GM19468 (cell line): Measurements from ENCODE around the gene SIRT7.
"Not testable (repeated sequence)": the region's sequence is repeated elsewhere in the genome, so short reads cannot be mapped to it uniquely, and the experiment has no call there.

Experiments used
- ATAC-seq: cut with Tn5 transposase; IDR thresholded peaks from one replicate; pipeline ENCODE4 v1.9.1; 2021; ENCODE audit warnings: mild to moderate bottlenecking, moderate library complexity, moderate number of reproducible peaks; ENCODE audit not compliant: unreplicated experiment; ENCODE audit errors: extremely low read depth

The SIRT7 gene

DNA sequence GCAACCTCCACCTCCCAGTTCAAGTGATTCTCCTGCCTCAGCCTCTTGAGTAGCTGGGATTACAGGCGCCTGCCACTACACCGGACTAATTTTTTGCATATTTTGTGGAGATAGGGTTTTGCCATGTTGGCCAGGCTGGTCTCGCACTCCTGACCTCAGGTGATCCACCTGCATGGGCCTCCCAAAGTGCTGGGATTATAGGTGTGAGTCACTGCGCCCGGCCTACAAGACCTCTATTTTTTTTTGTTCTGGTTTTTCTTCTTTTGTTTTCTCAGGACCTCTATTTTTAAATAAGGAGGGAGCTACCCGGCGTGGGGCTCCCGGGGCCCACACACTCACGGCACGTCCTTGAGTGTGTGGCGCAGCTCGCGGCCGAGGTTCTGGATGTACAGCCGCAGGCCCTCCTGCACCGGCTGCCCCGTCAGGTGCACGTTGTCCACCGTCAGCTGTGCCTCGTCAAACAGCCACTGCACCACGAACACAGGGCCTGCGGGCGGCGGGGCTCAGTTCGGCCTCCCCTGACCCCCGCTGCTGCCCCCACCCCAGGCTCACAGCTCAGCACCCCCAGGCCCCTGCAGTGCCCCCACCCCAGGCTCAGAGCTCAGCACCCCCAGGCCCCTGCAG, 37.2 kb upstream of the SIRT7 start:
- no peak for ATAC-seq

GRCh38 chr17:81954131-81955057, 36.4 kb upstream of the SIRT7 start:
- no peak for ATAC-seq

DNA sequence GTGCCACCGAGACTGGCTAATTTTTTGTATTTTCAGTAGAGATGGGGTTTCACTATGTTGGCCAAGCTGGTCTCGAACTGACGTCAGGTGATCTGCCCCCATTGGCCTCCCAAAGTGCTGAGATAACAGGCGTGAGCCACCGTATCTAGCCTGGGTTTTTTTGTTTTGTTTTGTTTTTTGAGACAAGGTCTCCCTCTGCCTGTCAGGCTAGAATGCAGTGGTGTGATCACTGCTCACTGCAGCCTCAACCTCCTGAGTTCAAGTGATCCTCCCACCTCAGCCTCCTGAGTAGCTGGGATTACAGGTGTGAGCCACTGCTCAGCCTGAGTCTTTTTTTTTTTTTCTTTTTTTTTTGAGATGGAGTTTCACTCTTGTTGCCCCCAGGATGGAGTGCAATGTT, 35.5 kb upstream of the SIRT7 start:
- ATAC-seq = not testable (repeated sequence)

GRCh38 chr17:81952792-81953228, 34.8 kb upstream of the SIRT7 start:
- no peak for ATAC-seq

GRCh38 chr17:81951785-81952684, 34.1 kb upstream of the SIRT7 start:
- no peak for ATAC-seq

- no peak for ATAC-seq
Observed at GRCh38 chr17:81950501-81950900, 32.5 kb upstream of the SIRT7 start.

DNA sequence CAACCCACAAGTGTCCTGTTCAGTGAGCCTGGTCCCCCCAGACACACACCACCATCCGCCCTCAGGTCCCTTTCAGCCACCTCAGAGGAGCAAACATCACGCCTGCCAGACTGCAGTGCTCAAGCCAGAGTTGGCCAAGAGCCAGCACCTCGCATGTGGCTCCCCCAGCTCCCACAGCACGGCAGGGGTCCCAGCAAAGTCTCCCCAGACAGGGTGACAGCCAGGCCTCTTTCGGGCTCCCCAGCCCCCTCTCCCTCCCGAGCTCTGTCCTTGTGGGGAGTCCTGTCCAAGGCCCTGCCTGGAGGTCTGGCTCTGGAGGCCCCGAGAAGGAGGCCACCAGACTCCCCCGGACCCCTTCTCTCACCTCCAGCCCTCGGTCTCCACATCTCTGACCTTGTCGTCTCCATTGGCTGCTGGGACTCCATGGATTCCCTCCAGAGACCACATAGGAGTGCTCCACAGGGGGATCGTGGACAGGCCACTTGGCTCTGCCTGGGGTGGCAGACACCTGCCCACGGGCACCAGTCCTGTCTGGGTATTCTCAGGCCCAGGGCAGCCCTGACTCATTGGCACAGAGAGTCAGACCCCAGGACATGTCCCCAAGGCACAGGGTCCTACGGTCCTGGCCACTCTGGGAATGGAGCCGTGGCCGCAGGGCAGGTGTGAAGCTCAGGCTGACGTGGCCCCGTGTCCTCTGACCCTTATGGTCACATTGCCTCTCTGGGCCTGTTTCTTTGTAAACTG, 30.8 kb upstream of the SIRT7 start:
- ATAC-seq = no peak

DNA sequence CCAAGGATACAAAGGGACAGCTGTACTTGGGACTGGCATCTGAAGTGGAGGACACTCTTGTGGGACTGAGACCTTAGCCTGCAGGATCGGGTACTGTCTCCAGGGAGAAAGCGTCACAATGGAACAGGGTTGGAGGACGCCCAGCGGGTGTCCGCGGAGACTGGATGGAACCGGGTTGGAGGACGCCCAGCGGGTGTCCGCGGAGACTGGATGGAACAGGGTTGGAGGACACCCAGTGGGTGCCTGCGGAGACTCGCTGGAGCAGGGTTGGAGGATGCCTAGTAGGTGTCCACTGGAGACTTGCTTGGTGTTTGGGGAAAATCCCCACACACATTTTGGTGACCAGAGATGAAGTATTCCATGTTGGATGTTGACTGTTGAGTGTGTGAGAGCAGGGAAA, 29.2 kb upstream of the SIRT7 start, which contains the start of gene MYADML2:
MYADML2 (minus strand) TSS at position 45 of the 400 bp plus-strand sequence. CDS start 5,492 bp downstream, outside the sequence.
- ATAC-seq = no peak

GRCh38 chr17:81944858-81945257, 26.9 kb upstream of the SIRT7 start:
- ATAC-seq = no peak

- no peak for ATAC-seq
Observed at GRCh38 chr17:81942167-81942553, 24.2 kb upstream of the SIRT7 start.

DNA sequence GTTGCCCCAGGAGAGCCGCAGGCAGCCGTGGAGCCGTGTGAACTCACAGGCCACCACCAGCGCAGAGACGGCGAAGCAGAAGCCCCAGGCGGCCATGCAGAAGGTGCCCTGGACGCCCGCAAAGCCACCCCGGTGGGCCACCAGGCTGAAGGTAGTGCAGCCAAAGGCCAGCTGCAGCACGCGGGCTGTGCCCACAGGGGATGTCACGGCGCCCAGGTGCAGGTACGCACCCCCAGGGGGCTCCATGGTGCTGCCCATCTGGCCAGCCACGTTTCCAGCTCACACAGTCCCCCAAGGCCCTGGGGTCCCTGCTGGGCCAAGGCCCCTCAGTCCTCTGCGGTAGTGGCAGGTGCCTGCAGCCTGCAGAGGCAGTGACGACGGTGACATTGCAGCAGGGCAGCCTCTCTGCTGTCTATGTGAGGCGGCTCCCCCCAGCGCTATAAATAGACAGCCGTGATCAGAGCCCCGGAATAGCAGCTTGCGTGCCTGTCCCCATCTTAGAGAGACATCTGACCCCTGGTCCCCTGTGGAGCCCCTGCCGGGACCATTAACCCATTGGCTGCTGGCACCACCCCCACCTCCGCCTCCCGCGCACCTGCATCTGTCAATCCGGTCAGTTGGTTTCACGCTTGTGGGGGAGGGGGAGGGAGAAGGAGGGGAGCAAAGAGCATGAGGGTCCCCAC, 23.6 kb upstream of the SIRT7 start:
- ATAC-seq = no peak

DNA sequence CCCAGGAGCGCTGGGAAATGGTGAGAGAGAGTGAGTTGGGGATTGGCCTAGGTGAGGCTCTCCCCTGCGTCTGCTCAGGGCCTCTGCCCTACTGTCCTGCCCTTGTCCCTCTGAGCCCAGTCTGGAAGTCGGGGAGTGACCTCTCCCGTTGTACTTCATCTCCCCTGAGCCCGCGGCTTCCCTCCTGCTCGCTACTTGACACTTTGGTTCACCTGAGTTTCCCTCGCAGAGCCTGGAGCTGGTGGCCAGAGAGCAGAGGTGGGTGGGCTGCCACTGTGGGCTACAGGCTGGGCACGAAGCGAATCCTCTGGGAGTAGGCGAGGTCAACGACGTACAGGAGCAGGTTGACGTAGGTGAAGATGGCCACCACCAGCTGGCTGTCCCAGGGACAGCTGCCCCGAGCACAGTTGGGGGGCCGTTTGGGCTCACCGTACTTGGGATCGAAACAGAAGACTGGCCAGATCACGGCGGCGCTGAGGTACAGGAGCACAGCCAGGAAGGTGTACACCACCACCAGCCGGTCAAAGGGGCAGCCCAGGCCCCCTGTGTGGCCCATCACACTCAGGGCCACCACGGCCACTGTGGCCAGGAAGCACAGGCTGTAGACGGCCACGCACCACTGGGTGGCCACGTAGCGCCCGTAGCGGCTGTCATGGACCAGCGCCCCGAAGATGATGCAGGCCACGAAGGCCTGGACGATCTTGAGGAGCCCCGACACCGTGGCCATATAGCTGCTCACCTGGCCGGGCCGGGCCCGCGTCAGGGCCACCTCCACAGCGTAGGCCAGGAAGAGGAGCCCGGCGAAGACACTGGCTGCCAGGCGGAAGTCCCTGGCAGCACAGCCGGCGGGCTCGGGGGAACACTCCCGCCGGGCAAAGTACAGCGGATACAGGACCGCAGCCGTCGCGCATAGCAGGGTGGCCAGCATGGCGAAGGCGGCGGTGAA, 22.8 kb upstream of the SIRT7 start:
- no peak for ATAC-seq

DNA sequence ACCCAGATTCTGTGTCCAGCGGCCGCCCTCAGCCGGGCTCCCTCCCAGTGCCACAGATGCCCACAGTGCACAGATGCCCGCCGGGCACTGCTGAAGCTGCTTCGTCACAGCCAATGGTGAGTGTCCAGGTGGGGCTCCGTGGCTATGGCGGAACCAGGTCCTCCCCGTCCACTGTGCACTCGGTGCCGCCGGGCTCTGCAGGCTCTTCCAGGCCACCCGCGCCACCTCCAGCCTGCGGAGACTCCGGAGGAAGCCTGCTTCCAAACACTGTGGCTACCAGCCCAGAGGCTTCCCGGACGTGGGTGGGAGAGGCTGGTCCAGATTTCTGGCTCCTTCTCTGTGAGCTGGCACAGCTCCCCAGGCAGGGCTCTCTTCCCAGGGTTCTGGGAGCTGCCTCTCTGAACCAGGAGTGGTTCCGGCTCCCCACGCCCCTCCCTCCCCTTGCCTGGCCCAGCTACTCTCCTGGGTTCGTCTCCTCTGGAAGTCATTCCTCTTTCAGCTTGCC, 22.0 kb upstream of the SIRT7 start:
- ATAC-seq = no peak

- no peak for ATAC-seq
Observed at GRCh38 chr17:81939218-81939617, 21.2 kb upstream of the SIRT7 start.

DNA sequence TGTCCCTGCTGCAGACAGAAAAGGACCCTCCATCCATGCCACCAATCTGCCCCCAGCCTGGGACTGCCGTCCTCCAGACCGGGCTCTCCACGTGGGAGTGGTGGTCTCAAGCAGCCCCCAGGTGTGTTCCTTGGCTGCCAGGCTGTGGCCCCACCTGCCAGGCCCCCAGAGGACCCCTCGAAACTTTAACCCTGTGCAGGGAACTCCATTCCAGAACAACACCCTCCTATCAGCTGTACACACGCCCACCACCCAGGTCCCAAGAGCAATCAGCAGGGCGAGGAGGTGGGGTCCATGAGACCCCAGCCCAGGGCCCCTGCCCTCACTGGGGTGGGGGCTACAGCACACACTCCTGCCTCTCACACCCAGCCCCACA, 17.7 kb upstream of the SIRT7 start:
- no peak for ATAC-seq

DNA sequence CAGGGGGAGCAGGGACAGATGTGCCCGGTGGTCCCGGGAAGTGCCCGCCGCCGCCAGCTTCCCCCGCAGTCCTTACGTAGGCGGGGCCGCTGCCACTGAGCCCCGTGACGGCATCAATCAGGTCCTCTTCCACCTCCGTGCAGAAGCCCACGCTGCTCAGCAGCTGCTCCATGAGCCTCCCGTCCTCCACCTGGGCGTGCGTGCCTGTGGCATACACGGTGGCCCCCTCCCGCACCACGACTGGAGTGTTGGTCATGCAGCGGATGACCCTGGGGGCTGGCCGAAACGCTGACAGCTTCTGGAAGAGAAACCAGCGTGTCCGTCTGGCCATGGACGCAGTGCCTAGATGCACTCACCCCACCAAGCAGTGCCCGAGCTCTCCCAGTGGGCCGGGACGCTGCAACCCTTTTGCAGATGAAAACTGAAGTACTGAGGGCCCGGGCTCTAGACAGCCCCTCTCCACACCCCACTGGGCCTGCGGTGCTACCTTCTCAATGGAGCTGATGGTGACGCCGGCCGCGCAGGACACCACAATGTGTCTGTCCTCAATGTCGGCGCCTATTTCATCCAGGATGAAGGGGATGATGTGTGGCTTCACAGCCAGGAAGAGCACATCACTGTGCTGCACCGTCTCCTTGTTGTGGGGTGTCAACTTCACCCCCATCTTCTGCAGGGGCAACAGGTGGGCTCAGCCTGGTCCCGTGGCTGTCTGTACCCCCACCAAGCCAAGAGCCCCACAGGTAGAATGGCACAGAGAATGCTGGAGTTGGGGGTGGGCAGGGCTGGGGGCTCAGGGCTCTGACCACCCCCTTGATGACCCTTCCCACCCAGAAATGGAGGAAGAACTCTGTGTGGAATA, 17.1 kb upstream of the SIRT7 start:
- no peak for ATAC-seq

GRCh38 chr17:81934098-81934757, 16.3 kb upstream of the SIRT7 start:
- ATAC-seq = no peak
